SK-N-DZ (cell line): ENCODE results near the gene DPP6.

Experiments used
- DNase-seq: peaks from one replicate; pipeline ENCODE4 v3.0.0-alpha.2; 2015; ENCODE audit warnings: low spot score

The DPP6 gene

GRCh38 chr7:154231732-154232131, 179.5 kb downstream of the DPP6 start:
- DNase-seq: no peak

DNA sequence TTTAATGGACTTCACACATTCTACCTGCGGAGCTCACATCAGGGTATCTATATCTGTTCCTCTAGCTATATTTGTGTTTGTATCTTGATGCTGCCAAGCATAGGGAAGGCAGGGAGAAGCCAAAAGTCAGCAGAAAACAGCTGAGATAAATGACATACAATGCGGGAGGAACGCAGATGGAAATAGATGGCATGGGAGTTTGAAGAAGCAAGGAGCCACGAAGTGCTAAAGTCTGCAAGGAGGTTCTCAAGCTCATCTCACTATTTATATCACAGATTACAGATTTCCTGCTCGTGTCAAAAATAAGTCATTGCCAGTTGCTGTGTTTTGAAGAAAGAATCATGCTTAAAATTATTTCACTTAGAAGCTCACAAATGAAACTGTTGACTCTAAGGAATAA, 180.5 kb downstream of the DPP6 start:
- no peak for DNase-seq

DNA sequence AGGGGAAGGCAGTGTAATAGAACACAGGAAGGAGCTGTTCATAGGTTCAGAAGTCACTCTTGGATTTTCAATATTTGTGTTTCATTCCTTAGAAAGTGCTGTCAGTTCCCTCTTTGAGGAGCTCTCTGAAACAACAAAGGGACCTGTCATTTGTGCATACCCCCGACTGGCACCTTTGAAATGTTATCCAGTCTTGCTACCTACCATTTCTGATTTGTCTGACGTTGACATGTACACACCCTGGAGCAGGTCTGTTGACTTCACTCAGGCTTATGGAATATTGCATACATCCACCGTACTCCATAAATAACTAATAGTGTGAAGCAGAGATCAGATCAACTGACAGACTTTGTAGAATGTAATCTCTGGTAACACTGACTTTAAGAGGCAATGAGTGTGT, 189.8 kb downstream of the DPP6 start:
- no peak for DNase-seq

GRCh38 chr7:154242709-154243108, 190.5 kb downstream of the DPP6 start:
- no peak for DNase-seq

DNA sequence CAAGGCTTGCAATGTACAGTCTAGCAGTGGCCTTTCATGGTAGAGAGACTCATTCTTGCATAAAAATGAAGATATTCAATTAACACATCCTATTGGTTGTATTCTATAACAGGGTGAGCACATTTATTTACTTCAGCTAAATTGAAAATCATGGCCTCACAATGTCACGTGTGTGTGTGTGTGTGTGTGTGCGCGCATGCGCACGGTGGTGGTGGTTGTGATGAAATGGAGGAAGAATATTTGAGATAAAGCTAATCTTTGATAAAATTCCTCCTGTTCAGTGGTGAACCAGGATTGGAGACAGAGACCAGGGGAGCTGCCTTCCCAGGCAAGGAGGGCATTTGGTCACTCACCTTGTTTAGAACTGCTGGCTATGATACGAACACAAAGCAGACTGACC, 199.8 kb downstream of the DPP6 start:
- DNase-seq: no peak

GRCh38 chr7:154253810-154254209, 201.6 kb downstream of the DPP6 start:
- no peak for DNase-seq

GRCh38 chr7:154255324-154255723, 203.1 kb downstream of the DPP6 start:
- DNase-seq: no peak

- no peak for DNase-seq
These were observed 204.0 kb downstream of the DPP6 start for GRCh38 chr7:154256150-154256549.

GRCh38 chr7:154259396-154259795, 207.2 kb downstream of the DPP6 start:
- DNase-seq: no peak

DNA sequence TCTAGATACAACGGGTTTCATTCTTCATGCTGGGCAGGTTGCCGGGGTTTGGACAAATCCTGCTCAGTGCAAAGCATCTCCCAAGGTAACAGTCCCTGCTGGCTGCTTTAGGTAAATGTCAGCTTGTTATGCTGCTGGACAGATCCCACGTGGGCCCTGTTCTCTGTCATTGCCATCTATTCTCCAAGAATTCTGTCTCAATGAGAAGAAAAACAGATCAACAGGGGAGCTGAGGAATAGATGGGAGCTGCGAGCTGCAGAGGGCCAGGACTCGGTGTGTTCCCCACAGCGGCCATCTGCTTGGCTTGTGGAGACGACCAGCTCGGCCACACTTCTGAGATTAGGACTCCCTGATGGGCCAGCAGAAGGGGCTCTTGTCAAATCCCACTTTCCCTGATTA, 235.2 kb downstream of the DPP6 start:
- DNase-seq: peak; percentile 82

DNA sequence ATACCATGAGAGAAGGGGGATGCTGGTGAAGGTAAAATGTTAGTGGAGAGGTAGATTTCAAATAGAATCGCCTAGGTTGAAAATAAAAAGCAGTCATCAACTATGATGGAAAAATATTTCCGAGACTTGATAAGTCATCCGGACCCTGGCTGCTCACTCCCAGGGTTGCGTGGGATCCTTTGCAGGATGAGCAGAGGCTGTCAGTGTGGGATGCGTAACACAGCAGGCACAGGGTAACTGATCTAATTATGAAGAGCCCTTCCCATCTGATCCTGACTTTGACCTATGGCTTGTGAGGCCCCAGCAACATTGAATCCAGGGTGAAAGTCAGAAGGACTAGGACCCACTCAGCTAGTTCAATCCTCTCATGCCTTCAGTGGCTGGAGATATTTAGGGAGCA, 236.9 kb downstream of the DPP6 start:
- peak; percentile 55 for DNase-seq

DNA sequence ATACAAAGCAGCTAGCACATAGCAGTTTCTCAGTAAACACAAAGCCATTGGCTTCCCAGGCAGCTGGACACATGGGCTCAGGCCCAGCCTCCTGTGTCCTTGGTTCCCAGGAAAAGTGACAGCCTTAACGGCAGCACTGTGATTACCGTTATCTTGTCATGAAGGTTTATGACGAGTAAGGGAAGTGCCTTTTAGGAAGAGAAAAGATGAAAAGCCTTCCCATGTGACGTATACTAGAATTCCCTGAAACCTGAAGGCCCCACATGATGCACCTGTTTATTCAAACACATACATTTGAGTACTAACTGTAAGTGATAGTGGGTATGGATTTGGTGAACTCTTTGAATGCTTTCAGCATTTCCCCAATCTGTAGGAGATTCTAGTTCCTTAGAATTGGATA, 244.2 kb downstream of the DPP6 start:
- no peak for DNase-seq

DNA sequence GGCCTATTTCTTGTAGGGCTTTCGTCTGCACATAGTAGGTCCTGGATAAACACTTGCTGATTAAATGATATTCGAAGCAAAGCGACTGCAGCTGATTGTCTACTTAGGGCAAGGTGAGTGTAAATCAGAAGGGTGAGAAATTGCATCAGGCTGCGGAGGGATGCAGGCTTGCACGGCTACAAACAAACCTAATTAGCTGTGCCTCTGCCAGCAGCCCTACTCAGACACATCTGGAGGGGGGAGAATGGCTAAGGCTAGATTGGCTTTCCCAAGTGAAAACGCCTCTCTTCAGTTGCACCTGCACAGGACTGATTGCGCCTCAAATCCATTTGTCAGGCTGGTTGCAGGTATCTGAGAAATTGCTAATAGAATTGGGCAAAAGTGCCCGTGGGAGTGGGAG, 247.5 kb downstream of the DPP6 start:
- DNase-seq: peak; percentile 51

DNA sequence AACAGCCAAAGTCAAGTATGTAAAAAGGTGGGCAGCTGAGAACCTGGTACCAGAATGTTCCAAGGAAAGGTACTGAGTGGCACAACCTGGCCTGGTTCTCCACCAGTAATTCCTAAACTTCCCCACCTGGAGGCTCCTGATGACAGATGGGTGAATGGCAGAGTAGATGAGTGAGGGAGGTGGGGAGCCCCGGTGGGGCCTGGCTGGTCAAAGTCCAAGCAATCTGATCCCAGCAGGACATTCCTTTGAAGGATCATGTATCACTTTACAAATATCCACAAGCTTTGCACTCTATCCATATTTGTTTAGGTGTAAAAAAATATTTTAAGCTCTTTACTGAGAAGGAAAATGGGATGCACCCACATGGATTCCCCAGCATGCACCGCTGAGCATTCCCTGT, 250.2 kb downstream of the DPP6 start:
- DNase-seq: no peak

GRCh38 chr7:154304231-154304630, 252.0 kb downstream of the DPP6 start:
- no peak for DNase-seq

GRCh38 chr7:154304740-154305700, 252.8 kb downstream of the DPP6 start:
- DNase-seq: peak; percentile 73

DNA sequence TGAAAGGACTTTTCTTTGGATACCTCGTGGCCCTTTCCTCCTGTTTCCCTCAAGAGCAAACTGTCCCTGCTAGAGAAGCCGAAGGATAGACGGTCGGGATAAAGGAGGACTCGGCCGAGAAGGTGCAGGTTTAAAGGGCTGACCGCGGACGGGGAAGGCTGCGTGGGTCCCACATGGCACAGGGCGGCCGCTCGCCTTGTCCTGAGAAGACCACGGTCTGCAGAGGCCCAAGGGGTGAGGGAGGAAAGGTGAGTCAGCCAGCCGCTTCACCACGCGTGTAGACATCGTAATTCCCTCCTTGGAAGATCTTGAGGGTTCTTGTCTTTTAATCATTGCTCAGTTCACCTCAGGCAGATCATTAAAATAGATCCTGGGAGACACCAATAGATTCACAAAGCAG, 253.8 kb downstream of the DPP6 start:
- no peak for DNase-seq

DNA sequence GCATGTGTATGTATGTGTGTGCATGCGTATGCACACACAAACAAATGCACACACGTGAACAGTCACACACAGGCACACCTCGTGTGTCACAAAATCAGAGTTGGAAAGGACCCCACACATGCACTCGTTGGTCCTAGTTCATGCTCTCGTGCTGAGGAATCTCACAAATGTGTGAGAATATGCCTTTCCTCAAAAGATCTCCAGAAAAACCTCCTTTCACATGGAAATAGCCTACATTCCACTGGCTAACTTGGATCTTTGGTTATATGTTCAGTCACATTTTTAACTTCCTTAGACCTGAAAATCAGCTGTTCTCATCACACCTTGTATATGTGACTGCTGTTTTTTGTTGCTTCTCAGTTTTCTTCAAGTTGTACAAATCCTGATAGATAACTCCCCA, 256.7 kb downstream of the DPP6 start:
- no peak for DNase-seq

DNA sequence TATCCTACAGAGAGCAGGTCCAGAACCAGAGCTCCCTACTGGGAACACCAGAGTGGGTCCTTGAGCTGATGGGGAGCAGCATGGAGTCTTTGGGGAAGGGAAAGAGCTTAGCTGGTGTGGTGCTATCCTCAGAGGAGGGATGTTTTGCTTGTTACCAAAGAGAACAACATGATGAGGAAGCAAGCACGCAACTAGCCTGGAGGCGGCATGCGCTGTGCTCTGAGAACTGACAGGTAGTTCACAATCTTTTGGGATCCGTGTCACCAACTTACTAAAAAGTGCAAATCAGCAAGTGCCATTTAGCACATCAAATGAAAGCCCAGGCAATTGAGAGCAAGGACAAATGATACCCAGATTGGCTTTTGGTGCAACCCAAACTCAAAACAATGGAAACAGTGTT, 257.9 kb downstream of the DPP6 start:
- no peak for DNase-seq

DNA sequence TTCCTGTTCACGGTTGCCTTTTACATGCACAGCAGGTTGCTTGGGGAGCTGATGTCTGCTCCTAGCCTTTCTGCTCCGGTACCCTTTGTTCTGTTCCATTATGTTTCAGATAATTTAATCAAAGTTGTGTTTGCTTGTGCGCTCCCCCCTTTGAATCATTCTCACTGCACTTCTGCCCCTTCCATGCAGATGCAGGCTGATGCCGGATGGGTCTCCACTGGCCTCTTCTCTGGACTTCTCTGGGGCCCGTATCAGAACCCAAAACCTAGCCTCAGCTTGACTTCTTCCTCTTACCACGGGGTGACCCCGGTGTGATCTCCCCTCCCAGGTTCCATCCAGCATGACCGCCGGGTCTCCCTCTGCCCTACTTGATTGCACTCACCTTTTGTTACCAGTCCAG, 272.0 kb downstream of the DPP6 start:
- no peak for DNase-seq

DNA sequence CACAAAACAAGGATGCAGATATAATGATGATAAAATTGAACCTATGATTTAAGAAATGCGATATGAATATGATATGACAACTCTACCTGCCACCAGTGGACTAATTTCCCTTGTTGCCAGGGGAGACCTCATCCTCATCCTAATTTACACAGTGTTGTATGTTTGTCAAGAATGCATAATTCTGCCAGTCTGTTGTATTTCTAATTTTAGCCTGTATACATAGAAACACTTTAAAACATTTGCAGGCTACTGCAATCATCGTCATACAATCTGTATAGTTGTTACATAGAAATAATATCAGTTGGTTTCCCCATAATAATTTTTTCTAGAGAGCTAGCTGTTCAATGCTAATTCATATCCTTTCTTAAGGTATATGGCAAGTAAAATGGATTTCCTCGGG, 274.2 kb downstream of the DPP6 start:
- no peak for DNase-seq

- DNase-seq: peak; percentile 87
These were observed 278.1 kb downstream of the DPP6 start for GRCh38 chr7:154330318-154330717.

DNA sequence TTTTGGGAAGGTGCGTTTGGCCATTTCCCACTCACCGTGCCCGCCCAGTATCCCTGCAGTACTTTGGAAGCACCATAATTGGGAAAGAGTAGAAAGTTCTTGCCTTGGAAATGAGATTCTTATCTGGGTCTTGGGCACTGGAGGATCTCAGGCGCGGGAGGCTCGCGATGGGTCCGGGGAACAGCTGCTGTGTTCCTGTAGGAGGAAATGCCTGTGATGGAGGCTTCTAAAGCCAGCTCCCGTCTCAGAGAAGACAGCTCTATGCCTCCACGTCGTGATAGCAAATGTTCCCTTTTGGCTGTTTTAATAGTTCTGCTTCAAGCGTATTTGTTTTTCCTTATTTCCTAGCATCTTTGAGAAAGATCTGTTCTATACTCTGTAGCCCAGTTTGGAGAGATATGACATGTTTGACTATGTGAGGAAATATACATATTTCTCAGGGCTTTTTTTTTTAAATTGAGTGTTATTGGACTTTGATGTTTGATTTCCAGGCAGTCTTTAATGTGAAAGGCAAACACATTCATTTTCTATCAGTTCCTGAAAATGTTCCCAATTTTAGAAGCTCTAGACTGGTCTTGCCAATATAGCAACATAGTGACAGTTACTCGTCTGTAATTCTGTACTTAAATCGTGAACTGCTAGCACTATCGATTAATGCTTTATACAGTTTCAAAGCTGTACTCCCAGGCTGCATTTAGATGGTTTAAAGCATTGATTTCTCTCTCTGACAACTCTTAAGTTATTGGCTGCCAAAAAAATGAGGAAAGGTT, 280.8 kb downstream of the DPP6 start:
- peak; percentile 45 for DNase-seq
